GM18870 (cell line): ENCODE results near the gene AACS.
A peak's percentile ranks its signal among the peaks of the same experiment; 100 is the strongest.
"Not testable (repeated sequence)": the region's sequence is repeated elsewhere in the genome, so short reads cannot be mapped to it uniquely, and the experiment has no call there.

Source experiments
- ATAC-seq: cut with Tn5 transposase; IDR thresholded peaks from one replicate; pipeline ENCODE4 v1.9.1; 2021; ENCODE audit warnings: moderate library complexity; ENCODE audit not compliant: unreplicated experiment

The AACS gene

DNA sequence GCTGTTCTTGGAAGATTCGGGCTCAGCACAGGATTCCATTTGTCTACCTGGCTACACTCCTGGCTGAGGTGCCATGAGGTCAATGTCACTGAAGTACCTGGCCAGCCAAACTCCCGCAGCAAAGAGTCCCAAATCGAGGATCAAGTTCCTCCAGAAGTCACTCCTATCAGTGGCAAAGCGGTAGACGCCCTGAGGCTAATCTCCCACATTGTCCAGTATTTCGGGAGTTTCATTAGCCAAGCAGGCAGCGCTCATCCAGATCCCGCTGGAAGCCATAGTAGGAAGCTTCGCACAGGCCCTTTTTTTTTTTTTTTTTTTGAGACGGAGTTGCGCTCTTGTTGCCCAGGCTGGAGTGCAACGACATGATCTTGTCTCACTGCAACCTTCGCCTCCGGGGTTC lies 8.9 kb upstream of the AACS start:
- ATAC-seq = no peak

DNA sequence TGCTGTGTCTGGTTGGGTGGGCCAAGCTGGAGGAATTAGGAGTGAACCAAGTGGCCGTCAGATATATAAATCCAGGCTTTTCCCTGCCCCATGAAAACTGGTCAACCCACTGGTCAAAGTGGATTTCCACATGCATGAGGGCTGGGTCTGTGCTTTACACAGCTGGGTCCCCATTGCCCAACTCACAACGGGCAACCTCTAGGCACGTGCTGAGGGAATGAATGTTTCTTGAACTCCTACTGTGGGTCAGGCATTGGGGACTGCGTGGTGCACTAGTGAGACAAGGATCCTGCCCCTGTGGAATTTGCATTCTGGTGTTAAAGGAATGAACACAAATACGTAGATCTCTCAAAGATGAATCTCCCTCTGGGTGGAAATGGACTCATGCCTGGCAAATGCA lies 7.5 kb upstream of the AACS start:
- no peak for ATAC-seq

DNA sequence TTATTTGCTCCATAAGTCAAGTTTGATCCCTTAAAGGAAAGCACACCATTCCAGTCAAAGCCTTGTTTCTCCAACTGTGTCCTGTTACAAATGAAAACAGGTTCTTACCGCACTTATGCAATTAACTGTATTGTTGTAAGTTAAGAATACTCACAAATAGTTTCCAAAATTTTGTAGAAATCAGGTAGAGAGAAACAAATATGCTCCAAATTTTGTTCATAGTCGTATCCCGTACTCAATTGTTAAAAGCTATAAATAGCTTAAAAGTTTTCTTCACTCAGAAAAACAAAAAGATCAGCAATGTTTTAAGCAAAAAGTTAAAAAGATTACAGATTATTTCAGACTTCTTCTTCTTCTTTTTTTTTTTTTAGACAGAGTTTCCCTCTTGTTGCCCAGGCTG lies 4.0 kb upstream of the AACS start:
- ATAC-seq = no peak

DNA sequence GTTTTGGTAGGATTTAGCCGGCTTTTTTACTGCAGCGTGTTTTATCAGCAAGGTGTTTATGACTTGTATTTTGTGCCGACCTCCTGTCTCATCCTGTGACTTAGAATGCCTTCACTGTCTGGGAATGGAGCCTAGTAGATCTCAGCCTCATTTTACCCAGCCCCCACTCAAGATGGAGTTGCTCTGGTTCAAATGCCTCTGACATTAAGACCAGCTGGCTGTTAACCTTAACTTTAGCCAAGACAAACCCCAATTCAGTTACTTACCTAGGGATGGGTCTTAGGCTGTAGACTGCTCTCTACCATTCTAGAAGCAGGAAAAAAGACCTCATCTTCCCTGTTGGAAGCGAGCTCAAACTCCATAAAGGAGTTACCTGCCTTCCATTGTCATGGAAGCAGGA lies 1.7 kb upstream of the AACS start:
- ATAC-seq = not testable (repeated sequence)

DNA sequence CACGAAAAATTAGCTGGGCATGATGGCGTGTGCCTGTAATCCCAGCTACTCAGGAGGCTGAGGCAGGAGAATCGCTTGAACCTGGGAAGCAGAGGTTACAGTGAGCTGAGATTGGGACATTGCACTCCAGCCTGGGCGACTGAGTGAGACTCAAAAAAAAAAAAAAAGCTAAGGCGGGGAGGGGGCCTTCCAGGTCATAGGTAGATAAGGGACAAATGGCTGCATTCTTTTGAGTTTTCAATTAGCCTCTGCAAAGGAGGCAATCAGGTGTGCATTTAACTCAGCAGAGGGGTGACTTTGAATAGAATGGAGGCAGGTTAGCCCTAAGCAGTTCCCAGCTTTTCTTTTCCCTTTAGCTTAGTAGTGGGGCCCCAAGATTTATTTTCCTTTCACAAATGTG lies 743 bp upstream of the AACS start:
- no peak for ATAC-seq

DNA sequence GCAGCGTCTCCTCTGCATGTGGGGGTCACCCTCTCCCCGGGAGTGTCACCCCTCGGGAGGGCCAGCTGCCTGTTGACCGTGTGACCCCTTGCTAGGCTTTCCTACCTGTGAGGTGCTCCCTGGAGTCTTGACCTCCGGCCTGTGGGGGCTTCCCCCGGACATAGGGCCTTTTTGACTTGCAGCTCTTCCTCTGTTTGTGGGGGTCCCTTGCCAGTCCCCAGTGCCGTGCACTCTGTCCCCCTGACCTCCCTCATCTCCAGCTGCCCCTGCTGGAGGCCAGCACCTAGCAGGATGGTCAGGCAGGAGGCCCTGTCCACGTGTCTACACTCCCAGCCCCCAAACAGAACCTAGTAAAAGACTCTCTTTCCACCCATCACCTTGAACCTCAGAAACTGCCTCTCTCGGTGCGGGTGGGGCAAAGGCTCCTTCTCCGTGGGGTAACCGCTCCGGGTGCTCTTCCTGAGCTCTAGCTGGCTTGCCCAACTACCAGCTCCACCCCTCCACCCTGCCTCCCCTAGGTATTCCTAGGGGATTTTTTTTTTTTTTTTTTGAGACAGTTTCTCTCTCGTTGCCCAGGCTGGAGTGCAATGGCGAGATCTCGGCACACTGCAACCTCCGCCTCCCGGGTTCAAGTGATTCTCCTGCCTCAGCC lies 810 bp downstream of the AACS start:
- ATAC-seq = peak; percentile 10

- ATAC-seq = no peak
Observed at GRCh38 chr12:125068391-125068790, 3.2 kb downstream of the AACS start.

- no peak for ATAC-seq
Observed at GRCh38 chr12:125069616-125070015, 4.4 kb downstream of the AACS start.

- no peak for ATAC-seq
Observed at GRCh38 chr12:125070112-125070511, 4.9 kb downstream of the AACS start.

DNA sequence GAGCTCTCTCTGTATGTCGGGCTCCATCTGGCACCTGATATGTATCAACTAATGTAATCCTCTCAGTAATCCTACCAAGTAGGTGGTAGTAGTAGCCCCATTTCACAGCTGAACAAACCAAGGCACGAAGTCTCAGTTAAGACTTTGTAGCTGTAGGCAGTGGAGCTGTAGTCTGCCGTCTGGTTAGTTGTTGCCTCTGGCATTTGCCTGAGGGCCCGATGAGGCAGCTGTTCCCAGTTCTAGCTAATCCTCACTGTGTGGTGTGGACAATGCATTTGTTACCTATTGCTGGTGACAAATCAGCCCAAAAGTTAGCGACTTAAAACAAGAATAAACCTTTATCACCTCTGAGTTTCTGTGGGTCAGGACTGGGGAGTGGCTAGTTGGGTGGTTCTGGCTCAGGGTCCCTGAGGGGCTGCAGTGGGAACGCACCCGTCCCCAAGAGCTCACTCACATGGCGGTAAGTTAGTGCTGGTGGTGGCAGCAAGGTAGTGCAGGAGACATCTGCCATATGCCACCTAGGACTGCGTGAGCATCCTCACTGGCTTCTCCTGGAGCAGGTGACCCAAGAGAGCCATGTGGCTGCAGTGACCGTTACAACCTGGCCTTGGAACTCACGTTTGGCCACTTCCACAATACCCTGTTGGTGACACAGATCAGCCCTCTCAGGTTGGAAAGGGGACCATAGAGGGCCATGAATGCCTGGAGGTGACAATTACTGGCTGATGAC lies 5.6 kb downstream of the AACS start:
- no peak for ATAC-seq

DNA sequence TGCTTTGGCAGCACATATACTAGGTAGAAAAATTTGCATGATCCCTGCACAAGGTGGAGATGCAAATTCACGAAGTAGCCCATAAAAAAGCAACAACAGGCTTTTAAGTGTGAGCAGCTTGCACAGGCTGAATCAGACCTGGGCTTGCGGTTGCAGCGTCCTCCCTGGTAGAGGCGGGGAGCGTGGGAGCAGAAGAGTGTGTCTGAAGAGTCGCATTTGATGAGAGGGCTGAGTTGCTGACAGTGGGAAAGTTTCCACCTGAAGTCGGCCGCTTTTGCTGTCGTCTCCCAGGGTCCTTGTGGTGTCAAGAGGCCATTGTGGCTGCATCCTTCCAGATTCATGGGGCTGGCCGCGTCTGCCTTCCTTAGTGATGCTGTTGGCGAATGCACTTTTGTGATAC lies 6.2 kb downstream of the AACS start:
- ATAC-seq = no peak

GRCh38 chr12:125072496-125072895 lies 7.3 kb downstream of the AACS start:
- ATAC-seq = no peak

- ATAC-seq = not testable (repeated sequence)
Observed at GRCh38 chr12:125074294-125074693, 9.1 kb downstream of the AACS start.

GRCh38 chr12:125076103-125076502 lies 10.9 kb downstream of the AACS start:
- no peak for ATAC-seq

GRCh38 chr12:125079084-125079483 lies 13.8 kb downstream of the AACS start:
- ATAC-seq = no peak

DNA sequence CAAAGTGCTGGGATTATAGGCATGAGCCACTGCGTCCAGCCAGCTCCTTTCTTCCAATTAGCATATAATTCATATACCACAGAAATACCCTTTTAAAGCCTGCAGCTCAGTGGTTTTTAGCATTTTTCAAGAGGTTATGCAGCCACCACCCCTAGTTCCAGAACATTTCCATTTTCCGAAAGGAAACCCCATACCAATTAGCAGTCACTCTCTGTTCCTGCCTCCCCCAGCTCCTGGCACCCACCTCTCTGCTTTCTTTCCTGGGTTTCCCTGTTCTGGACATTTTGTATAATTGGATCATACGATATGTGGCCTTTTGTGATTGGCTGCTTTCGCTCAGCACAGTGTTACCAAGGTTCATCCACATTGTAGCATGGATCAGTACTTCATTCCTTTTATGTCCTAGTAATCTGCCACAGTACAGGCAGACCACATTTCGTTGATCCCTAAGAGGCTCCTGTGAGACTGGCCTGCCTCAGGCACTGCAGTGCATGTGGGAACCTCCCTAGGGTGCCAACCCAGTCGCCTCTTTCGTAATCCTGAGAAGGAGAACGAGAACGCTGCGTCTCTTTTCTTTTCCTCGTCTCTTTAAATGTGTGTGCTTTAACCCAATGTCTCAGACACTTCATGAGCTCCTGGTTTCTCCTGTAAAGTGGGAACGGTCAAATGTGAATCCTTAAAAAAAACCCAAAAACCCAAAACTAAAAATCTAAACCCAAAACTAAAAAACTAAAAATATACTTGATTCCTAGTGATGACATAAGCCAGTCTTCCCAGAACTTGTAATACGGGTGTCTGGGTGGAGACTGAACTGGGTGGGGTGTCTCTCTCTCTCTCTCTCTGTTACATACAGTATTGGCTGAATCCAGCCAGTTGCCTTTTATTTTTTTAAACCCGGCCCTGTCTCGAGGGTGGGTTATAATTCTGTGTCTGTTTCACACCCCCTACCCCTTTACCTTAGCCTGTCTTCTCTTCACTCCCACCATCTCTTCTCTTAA lies 14.7 kb downstream of the AACS start:
- no peak for ATAC-seq

- no peak for ATAC-seq
Observed at GRCh38 chr12:125081427-125081826, 16.2 kb downstream of the AACS start.

- no peak for ATAC-seq
Observed at GRCh38 chr12:125083072-125083471, 17.8 kb downstream of the AACS start.

DNA sequence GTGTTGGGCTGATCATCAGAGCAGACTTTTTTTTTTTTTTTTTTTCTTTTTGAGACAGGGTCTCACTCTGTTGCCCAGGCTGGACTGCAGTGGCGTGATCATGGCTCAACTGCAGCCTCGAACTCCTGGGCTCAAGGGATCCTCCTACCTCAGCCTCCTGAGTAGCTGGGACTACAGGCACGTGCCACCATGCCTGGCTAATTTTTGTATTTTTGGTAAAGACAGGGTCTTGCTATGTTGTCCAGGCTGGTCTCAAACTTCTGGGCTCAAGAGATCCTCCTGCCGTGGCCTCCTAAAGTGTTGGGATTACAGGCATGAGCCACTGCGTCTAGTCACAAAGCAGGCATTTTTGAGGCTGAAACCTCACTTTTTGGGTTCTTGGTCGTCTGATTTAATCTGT lies 23.0 kb downstream of the AACS start:
- ATAC-seq = not testable (repeated sequence)

DNA sequence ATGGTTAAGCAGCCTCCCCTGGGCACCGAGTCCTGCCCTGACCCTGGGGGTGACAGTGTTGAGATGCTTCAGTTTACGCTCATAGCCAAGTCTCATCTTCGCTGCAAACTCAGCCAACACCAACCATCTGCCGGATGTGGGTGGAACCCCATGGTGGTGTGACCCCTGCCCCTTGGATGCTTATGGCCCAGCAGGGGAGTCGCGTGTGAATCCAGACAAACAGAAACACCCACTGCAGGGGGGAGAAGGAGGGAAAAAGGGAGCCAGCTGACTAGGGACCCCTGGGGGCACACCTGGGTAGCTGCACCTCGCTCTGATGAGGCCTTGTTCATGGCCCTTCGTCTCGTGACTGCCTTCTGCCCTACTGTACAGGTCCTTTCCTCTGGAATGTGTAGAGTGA lies 23.8 kb downstream of the AACS start:
- no peak for ATAC-seq

- ATAC-seq = no peak
Observed at GRCh38 chr12:125089626-125090025, 24.4 kb downstream of the AACS start.

- no peak for ATAC-seq
Observed at GRCh38 chr12:125090437-125090836, 25.2 kb downstream of the AACS start.
